ENCODE results near the gene HTR4. TPM values are rescaled to one million over a fixed set of nuclear protein-coding genes. Genes with fewer than 3 reads are reported as not detected.

Gene HTR4
- total RNA-seq, 2 donors from 2014 or later: not detected

DNA sequence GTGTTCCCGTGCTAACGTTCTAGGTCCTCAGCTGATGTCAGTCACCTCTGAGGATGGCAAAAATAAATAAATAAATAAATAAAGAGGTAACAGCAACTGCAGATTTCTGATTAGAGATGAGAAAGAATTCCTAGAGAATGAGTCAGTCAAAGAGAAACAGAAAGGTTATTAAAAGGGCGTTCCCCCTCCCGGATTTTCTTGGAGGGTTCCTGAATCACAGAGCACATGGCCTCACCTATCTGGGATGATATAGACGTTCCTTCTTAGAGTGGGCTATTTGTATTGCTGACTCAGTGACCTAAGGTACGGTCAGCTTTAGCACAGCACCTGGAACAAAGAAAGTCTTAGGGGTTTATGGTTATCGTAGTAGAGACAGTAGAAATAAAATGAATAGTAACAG is 30.6 kb downstream of the HTR4 start:
- Histone ChIP-seq H3K4me1 (no peaks in the 10 kb centered on the region), H3K4me3 (no peak overlapping the region), H3K36me3 (replicated peaks in 1 of 2; ENCODE audit: insufficient read depth in 1 of 2, low read depth in 2 of 2) (no peaks in the 10 kb centered on the region), H3K27me3 (no peaks in the 10 kb centered on the region), H3K27ac (no peak overlapping the region), H3K9me3 (no peaks in the 10 kb centered on the region)
- intact Hi-C loops (cut with DNase I): no loop called here
- 68 to 76% methylated on average over 7 of the region's 7 CpGs for WGBS, 2 donors
- no peak for DNase-seq
- no peak for ATAC-seq
- no peak for TF ChIP-seq POLR2A (IDR thresholded peaks at IDR 0.05)
- TF ChIP-seq, protein P1, sequence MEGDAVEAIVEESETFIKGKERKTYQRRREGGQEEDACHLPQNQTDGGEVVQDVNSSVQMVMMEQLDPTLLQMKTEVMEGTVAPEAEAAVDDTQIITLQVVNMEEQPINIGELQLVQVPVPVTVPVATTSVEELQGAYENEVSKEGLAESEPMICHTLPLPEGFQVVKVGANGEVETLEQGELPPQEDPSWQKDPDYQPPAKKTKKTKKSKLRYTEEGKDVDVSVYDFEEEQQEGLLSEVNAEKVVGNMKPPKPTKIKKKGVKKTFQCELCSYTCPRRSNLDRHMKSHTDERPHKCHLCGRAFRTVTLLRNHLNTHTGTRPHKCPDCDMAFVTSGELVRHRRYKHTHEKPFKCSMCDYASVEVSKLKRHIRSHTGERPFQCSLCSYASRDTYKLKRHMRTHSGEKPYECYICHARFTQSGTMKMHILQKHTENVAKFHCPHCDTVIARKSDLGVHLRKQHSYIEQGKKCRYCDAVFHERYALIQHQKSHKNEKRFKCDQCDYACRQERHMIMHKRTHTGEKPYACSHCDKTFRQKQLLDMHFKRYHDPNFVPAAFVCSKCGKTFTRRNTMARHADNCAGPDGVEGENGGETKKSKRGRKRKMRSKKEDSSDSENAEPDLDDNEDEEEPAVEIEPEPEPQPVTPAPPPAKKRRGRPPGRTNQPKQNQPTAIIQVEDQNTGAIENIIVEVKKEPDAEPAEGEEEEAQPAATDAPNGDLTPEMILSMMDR (IDR thresholded peaks at IDR 0.05): no peak

DNA sequence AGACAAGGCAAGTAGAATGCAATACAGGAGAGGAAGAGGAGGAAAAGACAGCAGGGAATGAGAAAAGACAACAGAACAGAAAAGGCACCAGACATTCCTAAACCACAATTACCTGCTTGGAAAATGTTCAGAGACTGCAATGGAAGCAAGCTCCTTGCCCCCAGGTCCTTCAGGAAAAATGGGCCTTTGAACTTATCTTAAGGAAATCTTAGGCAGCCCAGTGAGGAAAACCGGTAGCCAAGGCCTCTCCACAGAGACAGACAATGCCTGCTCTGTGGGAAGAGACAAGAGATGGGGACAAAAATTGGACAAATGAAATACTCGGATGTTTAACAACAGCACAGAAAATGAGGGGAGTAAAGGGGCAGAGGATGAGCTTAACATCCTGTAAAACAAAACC is 31.2 kb downstream of the HTR4 start:
- TF ChIP-seq POLR2A (IDR thresholded peaks at IDR 0.05): no peak
- TF ChIP-seq, protein P1 (IDR thresholded peaks at IDR 0.05): no peak
- Histone ChIP-seq H3K27me3 (no peaks in the 10 kb centered on the region), H3K27ac (no peak overlapping the region), H3K4me1 (no peaks in the 10 kb centered on the region), H3K36me3 (replicated peaks in 1 of 2; ENCODE audit: insufficient read depth in 1 of 2, low read depth in 2 of 2) (no peaks in the 10 kb centered on the region), H3K9me3 (no peaks in the 10 kb centered on the region), H3K4me3 (no peak overlapping the region)
- WGBS, 2 donors: 74 to 81% methylated on average over 2 of the region's 2 CpGs
- ATAC-seq: no peak
- DNase-seq: no peak
- intact Hi-C loops (cut with DNase I): no loop called here

DNA sequence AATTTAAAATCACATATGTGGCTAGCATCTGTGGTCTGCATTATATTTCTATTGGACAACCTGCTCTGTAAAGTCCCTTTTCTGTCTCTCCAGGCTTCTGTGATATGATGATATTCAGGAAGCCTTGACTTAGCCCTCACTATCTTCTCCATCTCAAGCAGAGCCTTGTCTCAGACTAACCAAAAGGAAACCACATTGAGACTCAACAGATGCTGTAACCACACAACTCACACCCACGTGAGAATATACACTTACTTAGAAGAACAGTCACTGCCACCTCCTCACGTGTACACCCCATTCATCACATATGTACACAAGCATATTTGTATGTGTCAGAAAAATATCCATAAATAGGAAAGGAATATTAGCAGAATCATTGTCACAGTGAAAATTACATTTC is 33.6 kb downstream of the HTR4 start:
- ATAC-seq: no peak
- Histone ChIP-seq H3K4me1 (no peaks in the 10 kb centered on the region), H3K36me3 (replicated peaks in 1 of 2; ENCODE audit: insufficient read depth in 1 of 2, low read depth in 2 of 2) (no peaks in the 10 kb centered on the region), H3K4me3 (no peak overlapping the region), H3K27ac (no peak overlapping the region), H3K27me3 (no peaks in the 10 kb centered on the region), H3K9me3 (no peaks in the 10 kb centered on the region)
- TF ChIP-seq, protein P1 (IDR thresholded peaks at IDR 0.05): no peak
- no peak for TF ChIP-seq POLR2A (IDR thresholded peaks at IDR 0.05)
- intact Hi-C loops (cut with DNase I): no loop called here
- WGBS, 2 donors: 33 to 45% methylated on average over 2 of the region's 2 CpGs
- no peak for DNase-seq

DNA sequence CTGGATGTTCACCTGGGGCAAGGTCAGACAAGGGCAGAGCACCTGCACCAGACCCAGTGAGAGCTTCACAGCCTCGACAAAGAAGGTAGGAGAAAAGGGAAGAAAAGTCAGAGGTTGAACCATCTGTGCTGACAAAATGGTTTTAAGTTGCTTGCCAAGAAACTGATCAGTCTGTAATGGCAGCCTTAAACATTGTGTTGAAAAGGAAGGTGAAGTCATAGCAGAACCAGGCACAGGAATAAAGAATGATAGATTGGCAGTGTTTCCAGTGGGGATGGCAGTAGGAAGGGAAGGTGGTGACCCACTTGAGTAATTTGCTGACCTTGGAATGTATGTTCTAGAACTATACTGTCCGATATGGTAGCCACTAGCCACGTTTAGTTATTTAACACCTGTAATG is 34.2 kb downstream of the HTR4 start:
- Histone ChIP-seq H3K4me3 (no peak overlapping the region), H3K4me1 (no peaks in the 10 kb centered on the region), H3K9me3 (no peaks in the 10 kb centered on the region), H3K36me3 (replicated peaks in 1 of 2; ENCODE audit: insufficient read depth in 1 of 2, low read depth in 2 of 2) (no peaks in the 10 kb centered on the region), H3K27ac (no peak overlapping the region), H3K27me3 (no peaks in the 10 kb centered on the region)
- TF ChIP-seq, protein P1 (IDR thresholded peaks at IDR 0.05): no peak
- TF ChIP-seq POLR2A (IDR thresholded peaks at IDR 0.05): no peak
- no peak for DNase-seq
- intact Hi-C loops (cut with DNase I): no loop called here
- 56 to 62% methylated on average over 3 of the region's 3 CpGs for WGBS, 2 donors
- ATAC-seq: no peak

DNA sequence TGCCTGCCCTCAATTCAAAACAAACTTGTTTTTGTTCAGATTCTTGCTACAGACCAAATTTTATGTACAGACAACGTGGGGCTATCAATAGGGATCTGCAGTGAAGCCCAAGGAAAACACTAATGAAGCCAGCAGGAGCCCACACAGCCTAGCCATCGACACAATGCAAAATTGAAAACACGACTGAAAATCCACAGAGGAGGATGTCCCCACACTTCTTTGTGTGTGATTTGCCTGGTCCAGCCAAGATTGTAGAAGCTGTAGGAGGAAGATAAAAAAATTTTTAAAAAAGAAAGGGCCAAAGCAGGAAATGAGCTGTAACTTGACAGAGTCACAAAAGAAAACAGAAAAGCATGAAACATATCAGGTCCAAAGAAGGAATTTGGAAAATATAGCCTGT is 34.8 kb downstream of the HTR4 start:
- Histone ChIP-seq H3K27me3 (no peaks in the 10 kb centered on the region), H3K4me1 (no peaks in the 10 kb centered on the region), H3K4me3 (no peak overlapping the region), H3K9me3 (no peaks in the 10 kb centered on the region), H3K36me3 (replicated peaks in 1 of 2; ENCODE audit: insufficient read depth in 1 of 2, low read depth in 2 of 2) (no peaks in the 10 kb centered on the region), H3K27ac (no peak overlapping the region)
- TF ChIP-seq POLR2A (IDR thresholded peaks at IDR 0.05): no peak
- TF ChIP-seq, protein P1 (IDR thresholded peaks at IDR 0.05): no peak
- intact Hi-C loops (cut with DNase I): no loop called here
- DNase-seq (no peak), ATAC-seq (no peak)
- WGBS, 2 donors: 60 to 65% methylated on average over 3 of the region's 3 CpGs

All from body of pancreas (tissue), 4 donors.